Fibroblast of pulmonary artery (primary cell): ENCODE data around the gene GSX1.
"Not testable (repeated sequence)": the region's sequence is repeated elsewhere in the genome, so short reads cannot be mapped to it uniquely, and the experiment has no call there.

Experiments used
- DNase-seq: peaks from one replicate; pipeline ENCODE4 v3.0.0-alpha.2; 2010; ENCODE audit warnings: low read depth
- H3K4me3 ChIP-seq: replicated peaks from 2 replicates; pipeline ENCODE4 v1.5.1; 2011; ENCODE audit warnings: low read depth, mild to moderate bottlenecking, control low read depth, low read length, moderate library complexity
- CTCF ChIP-seq: IDR thresholded peaks from 2 replicates; pipeline ENCODE4 v1.5.1; 2011; ENCODE audit warnings: mild to moderate bottlenecking, control low read depth, low read length, inconsistent platforms; ENCODE audit errors: missing control alignments

GSX1 gene

GRCh38 chr13:27806744-27807387 lies 14.6 kb downstream of the GSX1 start:
- no peak overlapping the region for H3K4me3 ChIP-seq
- no peak for TF ChIP-seq CTCF
- no peak for DNase-seq

GRCh38 chr13:27808851-27809550 lies 16.7 kb downstream of the GSX1 start:
- no peak for TF ChIP-seq CTCF
- no peak for DNase-seq
- H3K4me3 ChIP-seq: no peak overlapping the region

- H3K4me3 ChIP-seq: no peak overlapping the region
- TF ChIP-seq CTCF: no peak
- DNase-seq: no peak
These were observed 17.7 kb downstream of the GSX1 start for GRCh38 chr13:27810009-27810408.

GRCh38 chr13:27810461-27810860 lies 18.2 kb downstream of the GSX1 start:
- TF ChIP-seq CTCF: no peak
- H3K4me3 ChIP-seq: no peak overlapping the region
- DNase-seq: no peak

- no peak overlapping the region for H3K4me3 ChIP-seq
- no peak for TF ChIP-seq CTCF
- no peak for DNase-seq
These were observed 21.5 kb downstream of the GSX1 start for GRCh38 chr13:27813826-27814225.

GRCh38 chr13:27817832-27818231 lies 25.5 kb downstream of the GSX1 start:
- H3K4me3 ChIP-seq, DNase-seq: not testable (repeated sequence)

GRCh38 chr13:27820524-27821482 lies 28.5 kb downstream of the GSX1 start:
- TF ChIP-seq CTCF: no peak
- H3K4me3 ChIP-seq: no peak overlapping the region
- DNase-seq: no peak
